Stimulated activated naive CD4-positive, alpha-beta T cell treated with Interleukin-2 at 50 U/mL for 16 hours (primary cell): ENCODE data around the gene NFIA.

Source experiments
- DNase-seq: peaks from one replicate; lab custom pipeline; 2025; lab: John Stamatoyannopoulos, UW

NFIA gene

DNA sequence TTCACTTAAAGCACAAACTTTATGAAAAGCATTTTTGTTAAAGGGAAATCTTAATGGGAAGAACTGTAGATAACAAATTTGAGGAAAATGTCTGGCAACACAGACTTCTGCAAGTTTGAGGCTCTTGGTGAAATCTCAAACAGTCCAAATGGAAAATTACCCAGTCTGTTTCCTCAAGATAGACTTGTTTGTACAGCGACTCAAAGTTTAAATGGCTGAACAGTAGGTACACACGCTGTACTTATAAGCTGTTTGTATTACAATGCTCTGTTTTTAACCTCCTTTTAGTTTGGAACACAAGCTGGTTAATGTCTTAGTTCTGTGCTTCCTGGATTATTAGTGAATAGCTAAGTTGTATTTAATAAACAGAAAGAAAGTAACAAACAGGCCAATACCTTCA is 217.1 kb downstream of the NFIA start:
- DNase-seq, result no peak

DNA sequence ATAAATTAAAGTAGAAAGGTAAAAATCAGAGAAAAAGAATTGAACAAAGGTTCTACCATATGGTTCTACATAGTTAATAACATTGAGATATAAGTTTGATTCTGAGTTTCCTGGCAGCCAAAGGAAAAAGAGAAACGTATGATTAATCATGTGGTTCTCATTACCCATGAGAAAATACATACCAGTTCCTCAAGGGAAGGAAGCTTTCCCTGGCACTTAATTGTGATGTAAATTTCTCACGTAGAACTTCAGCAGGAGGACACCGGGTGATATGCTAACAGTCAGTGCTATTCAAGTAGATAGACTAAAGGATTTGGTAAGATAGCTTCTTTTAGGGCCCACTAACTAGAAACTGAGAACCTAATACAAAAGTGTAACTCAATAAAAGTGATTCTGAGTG is 218.5 kb downstream of the NFIA start:
- no peak for DNase-seq

DNA sequence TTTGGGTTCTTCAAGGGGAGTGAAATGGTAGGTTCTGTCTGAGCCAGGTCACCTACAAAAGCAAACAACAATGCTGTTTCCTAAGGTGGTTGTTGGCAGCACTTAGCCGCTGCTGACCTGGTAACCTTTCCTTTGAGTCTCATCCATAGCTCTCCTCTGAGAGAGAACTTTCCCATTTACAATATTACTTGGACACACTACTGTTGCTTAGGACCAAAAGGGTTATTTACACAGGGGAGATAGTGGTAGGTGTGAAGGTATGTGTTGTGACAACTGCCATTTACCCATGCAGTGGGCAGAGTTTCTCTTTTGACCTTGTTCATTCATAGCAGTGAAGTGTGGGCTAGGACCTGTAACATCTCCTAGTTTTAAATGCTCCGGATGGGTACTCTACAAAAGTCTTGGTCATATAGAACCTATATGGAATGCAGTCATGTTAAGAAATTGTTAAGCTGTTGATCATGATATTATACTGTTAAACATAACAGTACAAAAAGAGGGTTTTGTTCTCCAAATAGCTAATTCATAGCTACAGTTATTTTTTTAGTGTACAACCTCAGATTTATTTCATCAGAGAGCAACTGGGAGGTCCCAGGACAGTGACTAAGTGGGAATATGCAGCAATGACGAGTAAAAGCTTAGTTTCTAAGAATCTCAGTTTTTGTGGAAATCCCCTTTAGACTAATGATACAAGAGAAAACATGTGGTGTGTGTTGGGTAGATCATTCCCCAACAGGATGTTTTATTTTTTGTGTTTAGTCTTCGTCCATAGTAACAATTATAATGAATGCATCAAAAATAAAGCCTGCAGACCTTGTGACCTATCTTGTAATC is 219.7 kb downstream of the NFIA start:
- peak; percentile 10 for DNase-seq

DNA sequence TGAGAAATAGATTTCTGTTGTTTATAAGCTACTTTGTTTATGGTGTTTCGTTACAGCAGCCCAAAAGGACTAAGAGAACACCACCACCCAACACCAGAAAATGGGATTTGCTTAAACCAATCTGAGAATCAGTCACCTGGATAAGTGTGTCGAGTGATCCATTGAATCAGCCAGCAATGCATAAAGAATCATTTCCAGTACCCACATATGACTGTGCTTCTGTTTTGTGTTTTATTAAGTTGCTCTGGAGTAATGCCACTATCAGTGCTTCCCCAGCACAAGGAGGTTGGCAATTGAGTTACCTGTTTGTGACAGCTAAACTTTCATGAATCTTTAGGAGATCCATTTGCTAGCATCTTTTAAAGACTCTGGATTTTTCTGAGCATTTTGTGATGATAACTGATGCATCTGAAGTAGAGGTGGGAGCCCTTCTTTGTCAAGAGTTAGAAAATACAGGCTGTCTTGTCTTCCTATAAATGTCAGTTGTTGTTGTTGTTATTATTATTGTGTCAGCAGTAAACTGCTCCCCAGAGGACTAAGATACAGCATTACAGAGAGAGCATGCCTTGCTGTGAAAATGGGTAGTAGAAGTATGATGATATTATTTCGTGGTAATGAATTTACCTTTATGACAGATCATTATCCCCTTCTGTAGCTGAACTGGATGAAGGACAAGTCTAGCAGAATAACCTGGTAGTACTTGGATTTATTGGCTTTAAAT is 225.2 kb downstream of the NFIA start:
- DNase-seq, result no peak

DNA sequence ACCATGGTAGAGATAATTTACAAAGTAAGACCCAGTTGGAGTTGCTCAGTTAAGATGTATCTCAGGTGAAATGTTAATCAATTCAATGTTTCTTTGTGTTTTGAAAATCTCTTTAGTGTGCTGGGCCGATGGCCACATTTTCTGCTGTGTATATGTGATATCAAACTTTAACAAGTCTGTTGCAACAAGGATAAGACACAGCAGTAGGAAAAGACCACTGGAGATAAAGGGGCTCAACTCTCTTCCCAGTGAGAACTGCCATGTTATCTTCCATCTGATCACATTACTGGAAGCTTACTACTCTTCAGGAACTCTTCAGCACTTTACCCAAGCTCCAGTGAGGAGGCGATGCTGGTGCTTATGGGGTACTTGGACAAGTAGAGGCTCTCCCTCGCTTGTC is 227.7 kb downstream of the NFIA start:
- DNase-seq, result no peak

DNA sequence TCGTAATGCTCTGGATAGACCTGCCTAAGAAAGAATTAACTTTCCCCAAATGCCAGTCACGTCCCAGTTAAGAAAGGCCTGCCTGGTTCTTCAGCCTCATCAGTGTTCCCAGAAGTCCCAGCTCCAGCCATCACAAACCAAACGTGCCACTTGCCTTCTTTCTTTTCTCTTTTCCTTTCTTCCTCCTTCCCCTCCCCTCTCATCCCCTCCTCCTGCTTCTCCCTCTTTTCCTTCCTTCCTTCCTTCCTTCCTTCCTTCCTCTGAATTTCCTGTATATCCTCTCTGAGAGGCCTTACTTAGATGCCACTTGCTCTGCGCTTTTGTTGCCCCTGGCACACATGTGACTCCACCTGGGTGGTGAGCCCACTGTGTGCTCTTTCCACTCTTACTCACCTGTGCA is 228.2 kb downstream of the NFIA start:
- no peak for DNase-seq

DNA sequence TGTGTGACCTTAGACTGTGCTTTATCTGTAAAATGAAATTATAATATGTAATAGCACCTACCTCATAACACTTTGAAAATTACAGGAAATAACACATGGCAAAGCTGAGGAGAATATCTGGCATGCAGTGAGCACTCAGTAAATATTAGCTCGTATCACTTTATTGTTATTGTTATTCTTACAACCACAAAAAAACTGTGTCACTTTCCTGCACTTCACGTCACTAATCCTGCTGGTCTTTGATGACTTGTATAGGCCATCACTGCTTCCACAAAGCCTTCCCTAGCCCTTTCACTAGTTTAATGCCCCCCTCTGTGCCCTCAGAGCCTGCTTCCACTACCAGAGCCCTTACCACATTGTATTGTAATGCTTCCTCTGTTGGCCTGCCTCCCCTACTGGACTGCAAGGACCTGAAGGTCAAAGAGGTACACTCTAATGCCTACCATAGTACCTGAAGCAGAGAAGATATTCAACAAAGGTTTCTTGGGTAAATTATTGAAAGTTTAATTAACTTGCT is 231.6 kb downstream of the NFIA start:
- DNase-seq, result no peak

DNA sequence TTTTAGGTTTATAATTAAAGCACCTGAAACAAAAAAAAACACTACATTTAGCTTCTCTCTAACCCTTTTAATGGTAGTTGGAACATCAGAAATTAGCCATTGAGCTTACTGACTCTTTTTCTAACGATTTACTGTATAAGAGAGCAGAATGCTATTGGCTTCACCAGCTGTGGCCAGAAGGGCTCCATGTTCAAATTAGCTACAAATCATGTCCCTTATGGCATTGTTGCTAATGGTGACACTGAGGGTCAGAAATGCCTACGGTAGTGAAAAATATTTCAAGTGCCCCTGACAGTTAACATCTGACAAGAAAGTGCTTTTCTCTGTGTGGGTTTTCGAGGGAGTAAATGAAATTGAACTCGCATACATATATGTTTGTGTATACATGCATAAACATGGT is 232.7 kb downstream of the NFIA start:
- no peak for DNase-seq

DNA sequence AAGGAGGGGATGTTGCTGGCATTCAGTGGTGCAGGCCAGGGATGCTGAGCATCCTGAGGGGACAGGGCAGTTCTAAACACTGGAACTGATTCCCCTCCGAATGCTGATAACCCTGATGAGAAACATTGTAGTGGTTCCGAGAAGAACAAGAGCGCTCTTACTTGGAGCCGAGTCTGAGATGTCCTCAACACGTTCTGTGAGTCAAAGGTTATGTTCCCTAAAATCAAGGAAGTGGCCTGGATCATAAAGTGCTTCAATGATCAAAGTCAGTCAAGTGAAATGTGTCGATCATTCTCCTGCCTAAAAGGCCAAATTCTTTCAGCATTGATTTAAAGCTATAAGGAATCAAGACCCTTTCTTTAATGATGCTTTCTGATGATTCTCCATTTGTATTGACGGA is 234.1 kb downstream of the NFIA start:
- no peak for DNase-seq

DNA sequence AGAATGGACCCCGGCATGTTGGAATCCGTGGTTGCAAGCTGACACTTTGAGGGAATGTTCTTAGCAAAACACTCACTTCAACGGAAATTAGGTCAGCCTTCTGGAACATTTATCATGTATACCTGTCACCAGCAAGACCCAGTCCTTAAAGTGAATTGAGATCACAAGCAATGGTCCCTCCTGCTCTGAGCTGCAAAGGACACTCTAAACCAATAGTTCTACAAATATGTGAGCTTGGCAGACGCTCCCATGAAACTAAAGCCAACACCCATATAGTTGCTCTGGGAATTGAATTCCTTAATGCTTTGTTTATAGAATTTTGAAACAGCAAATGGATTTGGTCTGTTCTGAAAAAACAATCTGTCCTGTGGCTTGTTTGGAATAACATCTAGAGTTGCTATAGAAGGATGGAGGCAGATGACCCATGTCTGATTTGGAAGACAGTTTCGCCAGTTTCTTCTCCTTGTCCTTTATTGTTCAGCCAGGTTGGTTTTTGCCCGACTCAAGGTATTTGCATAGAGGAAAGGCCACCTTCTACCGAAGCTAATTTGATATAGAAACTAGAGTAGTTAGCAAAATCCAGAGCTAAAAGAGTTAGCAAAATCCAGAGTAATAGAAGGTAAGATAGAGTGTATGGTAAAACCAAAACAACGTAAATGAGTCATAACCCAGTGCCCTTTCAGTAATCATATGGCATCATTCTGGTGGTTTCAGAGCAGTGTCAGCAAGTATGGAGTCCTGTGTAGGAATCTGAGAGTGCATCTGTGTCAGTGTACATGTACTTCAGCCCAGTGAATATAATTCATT is 236.2 kb downstream of the NFIA start:
- peak; percentile 28 for DNase-seq

DNA sequence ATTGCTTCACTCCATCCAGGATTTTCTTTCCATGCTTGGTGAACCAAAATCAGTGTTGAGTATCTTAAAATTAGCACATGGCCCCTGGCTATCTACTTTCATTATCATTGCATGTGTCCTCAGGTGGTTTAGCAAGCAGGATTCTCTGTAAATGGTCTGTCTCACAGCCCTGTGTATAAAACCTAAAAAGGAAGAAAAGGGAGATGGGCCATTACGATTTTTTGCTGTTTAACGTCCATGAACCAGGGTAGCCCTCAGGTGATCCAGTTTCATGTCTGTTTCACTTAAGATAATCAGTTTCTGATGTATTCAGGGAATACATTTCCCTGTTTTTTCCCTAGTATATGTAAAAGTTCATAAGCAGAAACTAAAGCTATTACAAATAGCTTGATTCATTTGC is 238.2 kb downstream of the NFIA start:
- DNase-seq, result no peak

DNA sequence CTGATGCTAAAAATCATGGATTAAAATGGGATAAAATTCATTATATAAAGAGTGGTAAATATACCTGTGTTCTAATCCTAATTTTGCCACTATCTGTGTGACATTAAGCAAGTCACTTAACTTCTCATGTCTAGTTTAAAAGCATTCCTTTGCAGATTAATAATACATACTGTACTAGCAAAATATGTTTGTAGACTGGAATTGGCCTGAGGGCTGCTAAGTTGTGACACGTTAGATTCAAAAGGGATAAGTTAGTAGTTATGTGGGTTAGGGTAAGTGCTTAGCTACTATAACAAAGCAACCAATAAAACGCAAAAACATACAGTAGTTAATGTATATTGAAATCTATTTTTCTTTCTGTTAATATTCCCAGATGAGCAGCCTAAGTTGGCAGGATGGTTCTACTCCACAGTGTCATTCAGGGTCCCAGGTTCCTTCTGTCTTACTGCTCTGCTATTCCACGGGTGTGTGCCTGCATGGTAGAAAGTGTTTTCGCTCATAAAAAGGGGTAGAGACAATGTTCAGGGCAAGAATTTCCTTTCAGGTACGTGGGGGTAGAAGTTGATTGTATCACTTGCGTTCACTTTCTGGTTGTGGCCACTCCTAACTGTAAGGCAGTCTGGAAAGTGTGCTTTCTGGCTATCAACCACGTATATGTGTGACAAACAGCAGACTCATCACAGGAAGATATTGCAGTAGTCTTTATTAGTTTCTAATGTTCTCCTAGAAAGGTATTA is 239.8 kb downstream of the NFIA start:
- DNase-seq, result no peak

DNA sequence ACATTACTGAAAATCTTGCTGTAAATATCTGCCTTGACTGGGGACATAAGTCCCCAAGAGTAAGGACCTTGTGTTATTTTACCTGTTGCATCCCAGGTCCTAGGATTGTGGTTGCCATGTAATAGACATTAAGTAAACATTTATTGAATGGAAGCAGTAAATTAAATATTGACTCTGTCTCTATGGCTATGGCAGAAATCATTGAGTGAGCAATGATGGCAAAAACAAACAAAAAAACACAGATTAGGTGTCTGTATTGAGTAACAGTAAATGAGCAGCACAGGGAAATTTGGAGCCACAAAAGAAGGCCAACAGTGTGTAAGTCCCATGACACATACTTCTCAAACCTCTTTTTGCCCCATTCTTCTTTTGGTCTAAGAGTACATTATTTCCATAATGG is 240.4 kb downstream of the NFIA start:
- DNase-seq, result no peak

DNA sequence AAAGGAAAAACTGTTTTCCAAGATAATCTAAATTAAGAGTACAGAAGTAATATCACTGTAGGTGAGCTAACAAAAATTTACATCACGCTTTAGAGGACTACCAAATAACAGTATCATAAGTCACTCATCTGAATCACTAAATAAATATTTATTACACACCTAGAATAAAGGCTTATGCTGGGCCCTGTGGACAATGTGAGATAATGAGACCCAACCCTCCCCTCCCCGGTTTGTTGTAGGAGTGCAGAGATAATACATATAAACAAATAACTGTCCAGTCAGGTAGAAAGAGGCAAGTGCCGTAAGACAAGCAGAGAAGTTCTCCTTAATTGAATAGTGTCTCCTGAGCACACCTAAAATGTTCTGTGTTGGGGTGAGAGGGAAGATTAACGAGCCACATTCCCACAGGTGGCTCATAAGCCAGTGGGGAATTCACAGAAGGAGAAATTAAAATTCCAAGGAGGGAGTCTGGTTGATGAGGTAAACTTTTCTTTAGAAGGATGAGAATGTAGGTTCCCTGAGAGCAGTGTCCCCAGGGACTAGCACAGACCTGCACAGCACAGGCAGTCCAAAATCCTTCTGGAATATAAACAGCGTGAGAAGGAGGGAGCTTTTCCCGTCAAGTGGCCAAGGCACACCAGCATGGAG is 241.4 kb downstream of the NFIA start:
- no peak for DNase-seq

DNA sequence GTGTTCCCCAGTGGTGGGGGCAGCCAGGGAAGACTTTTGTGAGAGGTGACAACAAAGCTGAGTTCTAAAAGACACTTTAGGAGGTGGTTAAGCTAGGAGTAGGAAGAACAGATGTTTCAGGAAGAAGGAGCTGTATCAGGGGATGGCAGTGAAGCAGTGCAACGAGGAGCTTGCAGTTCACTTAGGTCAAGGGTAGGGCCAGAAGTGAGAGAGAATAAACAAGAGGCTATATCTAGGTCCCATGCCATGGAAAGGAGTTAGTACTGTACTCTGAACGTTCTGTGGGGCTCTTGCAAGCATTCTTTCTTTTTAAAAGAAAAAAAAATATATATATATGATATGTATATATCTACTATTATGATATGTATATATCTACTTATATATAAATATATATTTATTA is 244.4 kb downstream of the NFIA start:
- DNase-seq, result no peak

DNA sequence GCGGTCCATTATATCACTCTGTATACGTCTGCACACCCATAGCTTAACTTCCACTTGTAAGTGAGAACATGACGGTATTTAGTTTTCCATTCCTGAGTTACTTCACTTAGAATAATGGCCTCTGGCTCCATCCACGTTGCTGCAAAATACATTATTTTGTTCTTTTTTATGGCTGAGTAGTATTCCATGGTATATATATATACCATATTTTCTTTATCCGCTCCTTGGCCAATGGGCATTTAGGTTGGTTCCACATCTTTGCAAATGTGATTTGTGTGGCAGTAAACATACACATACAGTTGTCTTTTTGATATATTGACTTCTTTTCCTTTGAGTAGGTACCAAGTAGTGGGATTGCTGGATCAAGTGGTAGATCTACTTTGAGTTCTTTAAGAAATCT is 245.1 kb downstream of the NFIA start:
- no peak for DNase-seq

DNA sequence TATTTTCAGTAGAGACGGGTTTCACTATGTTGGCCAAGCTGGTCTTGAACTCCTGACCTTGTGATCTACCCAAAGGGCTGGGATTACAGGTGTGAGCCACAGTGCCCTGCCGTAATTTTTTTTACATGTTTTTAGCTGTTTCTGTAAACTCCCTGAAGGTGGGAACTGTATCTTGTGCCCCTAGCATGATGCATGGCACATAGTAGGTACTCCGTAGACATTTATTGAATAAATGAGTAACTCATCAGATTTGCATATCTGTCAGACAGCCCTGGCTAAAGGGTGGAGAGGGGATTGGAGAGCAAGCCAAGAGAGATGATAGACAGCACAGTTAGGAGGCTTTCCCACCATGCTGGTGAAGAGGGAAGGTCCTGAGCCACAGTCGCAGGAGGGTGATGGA is 247.2 kb downstream of the NFIA start:
- no peak for DNase-seq

DNA sequence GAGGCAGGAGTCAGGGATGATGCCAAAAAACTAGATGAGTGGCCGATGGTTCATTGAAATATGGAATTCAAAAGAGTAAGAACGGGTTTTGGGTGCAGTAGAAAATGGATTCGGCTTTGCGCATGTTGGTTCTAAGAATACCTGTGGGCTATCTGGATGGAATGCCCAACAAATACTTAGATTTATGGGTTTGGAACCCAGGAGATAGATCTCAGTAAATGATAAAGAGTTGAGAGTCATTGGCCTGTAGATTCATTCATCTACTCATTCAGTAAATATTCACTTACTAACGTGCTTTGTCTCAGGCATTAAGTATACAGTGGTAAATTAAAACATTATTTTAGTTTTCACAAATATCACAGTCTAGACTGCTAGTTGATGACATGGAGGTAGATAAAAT is 247.7 kb downstream of the NFIA start:
- no peak for DNase-seq

DNA sequence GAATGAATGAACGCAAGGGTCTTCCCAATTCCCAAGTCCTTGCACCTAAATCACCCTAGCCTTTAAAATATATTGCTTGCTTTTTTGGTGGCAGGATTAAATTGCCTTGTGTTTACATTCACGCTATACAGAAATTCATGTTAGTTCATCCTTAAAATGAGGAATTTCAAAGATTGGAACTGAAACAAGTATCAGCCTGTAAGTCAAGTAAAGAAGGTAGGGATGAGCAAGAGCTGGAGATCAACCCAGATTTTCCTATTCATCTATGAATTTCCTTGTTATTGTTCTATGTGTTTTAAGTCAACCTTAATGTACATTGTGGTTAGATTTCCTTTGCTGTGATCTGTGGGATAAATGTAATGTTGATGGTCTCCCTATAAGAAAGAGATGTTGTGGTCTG is 248.2 kb downstream of the NFIA start:
- no peak for DNase-seq

DNA sequence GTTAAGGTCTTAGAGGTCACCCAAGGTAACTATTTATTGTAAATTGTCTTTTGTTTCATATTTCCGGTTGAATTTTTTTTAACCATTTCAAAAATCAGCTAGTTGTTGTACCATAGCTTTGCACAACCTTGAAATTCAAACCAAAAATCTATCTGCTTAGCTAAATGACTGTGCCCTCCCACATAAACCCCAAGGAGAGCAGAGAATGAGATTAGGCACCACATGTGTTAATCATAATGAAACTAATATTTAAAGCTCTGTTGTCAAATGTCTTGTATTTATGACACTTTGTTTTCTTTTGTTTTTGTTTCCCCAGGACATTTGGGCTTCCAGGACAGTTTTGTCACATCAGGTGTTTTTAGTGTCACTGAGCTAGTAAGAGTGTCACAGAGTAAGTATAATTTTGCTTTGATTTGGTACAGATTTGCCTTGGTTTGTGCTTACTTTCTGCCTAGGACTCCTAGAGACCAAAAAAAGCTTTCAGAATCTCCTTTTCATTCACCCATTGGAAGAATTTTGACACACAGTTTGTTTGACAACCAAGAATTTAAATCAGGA is 249.9 kb downstream of the NFIA start:
- DNase-seq, result no peak

DNA sequence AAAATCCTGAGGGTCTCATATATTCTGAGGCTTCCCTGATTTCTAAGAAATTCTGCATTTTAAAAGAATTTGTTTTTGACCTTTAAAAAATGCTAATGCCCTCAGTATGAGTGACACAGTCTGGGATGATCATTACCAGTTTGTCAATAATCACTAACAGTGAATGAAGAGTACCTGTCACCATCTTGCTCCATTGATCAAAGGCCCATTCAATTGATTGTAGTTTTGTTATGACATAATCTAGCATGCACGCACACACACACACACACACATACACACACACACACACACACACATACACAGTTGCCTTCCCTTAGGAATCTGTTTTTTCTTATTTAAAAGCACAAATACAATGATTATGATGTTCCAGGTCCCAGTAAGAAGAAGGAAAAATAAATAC is 250.4 kb downstream of the NFIA start:
- no peak for DNase-seq
